ENCODE measurements around the gene RBAK.

GRCh38 chr7:5063698-5064097, 18.0 kb downstream of the RBAK start:
- TF ChIP-seq POLR2A (IDR thresholded peaks at IDR 0.05; ENCODE audit: low read depth, low read length) (no peak), BHLHE40 (IDR thresholded peaks at IDR 0.05; ENCODE audit: low read depth, low read length) (no peak), CTCF (conservative IDR thresholded peaks at IDR 0.05; ENCODE audit: low read depth, low read length) (no peak), CEBPB (IDR thresholded peaks at IDR 0.05; ENCODE audit: low read depth, low read length) (peak; percentile 85), RAD21 (IDR thresholded peaks at IDR 0.05; ENCODE audit: low read length) (no peak), MXI1 (IDR thresholded peaks at IDR 0.05; ENCODE audit: borderline replicate concordance, low read depth, low read length) (no peak), ELK1 (IDR thresholded peaks at IDR 0.05; ENCODE audit: borderline replicate concordance, low read depth, low read length) (no peak), MAZ (IDR thresholded peaks at IDR 0.05; ENCODE audit: borderline replicate concordance, low read depth, low read length) (no peak), CHD1 (IDR thresholded peaks at IDR 0.05; ENCODE audit: low read depth, low read length) (no peak), MAFK (IDR thresholded peaks at IDR 0.05; ENCODE audit: low read depth, low read length) (no peak)

Measured in IMR-90 (cell line).